PC-3 (cell line): Measurements from ENCODE around the gene RECQL5. TPM values are rescaled to one million over a fixed set of nuclear protein-coding genes. Genes with fewer than 3 reads are reported as not detected.

Experiments used
- ATAC-seq: fragments of 200-7000 bp; cut with Tn5 transposase; 2 replicates; pipeline ENCODE4 v1.9.1; 2020; ENCODE audit warnings: mild to moderate bottlenecking, moderate library complexity
- Bru-seq: library from RNA; stranded (reverse); fragments of 400-500 nt; gene quantifications from one replicate; lab custom pipeline; 2021; lab: Mats Ljungman, UMichigan
- BruChase-seq, 2 experiments: library from RNA; stranded (reverse); fragments of 400-500 nt; gene quantifications; one replicate each; lab custom pipeline; 2021; lab: Mats Ljungman, UMichigan
- BruUV-seq: library from RNA; stranded (reverse); fragments of 400-500 nt; replicated peaks from 2 replicates; lab custom pipeline; 2021; lab: Mats Ljungman, UMichigan
- CTCF ChIA-PET: fragments of 300-600 bp; sonication (Branson Sonifier 250); formaldehyde crosslinking; loops from one replicate; lab custom pipeline; 2022; ENCODE audit warnings: antibody characterized with exemption; lab: Charles Lee
- POLR2A ChIA-PET: fragments of 300-600 bp; sonication (Branson Sonifier 250); formaldehyde crosslinking; loops from one replicate; lab custom pipeline; 2022; ENCODE audit warnings: antibody characterized with exemption; ENCODE audit not compliant: unreplicated experiment; lab: Charles Lee
- DNase-seq: peaks from one replicate; pipeline ENCODE4 v3.0.0-alpha.2; 2015
- H2AFZ ChIP-seq: fragments of 300-600 bp; sonication (generic); 2 replicates; pipeline ENCODE4 v1.6.0; 2016; ENCODE audit warnings: antibody characterized with exemption, low read length
- H3F3A ChIP-seq: fragments of 300-600 bp; sonication (generic); one replicate; pipeline ENCODE4 v1.6.0; 2017; ENCODE audit warnings: antibody characterized with exemption, low read length, control low read depth, mild to moderate bottlenecking; ENCODE audit not compliant: unreplicated experiment
- H3K27ac ChIP-seq: fragments of 300-600 bp; sonication (generic); 2 replicates; pipeline ENCODE4 v1.5.1; 2016; ENCODE audit warnings: mild to moderate bottlenecking, low read length
- H3K27me3 ChIP-seq: fragments of 300-600 bp; sonication (generic); 2 replicates; pipeline ENCODE4 v1.6.1; 2016; ENCODE audit warnings: low read length, mixed read lengths
- H3K36me3 ChIP-seq: fragments of 300-600 bp; sonication (generic); 2 replicates; pipeline ENCODE4 v1.6.1; 2016; ENCODE audit warnings: low read depth, mixed run types, low read length, mixed read lengths
- H3K4me1 ChIP-seq: fragments of 300-600 bp; sonication (generic); 2 replicates; pipeline ENCODE4 v1.5.1; 2016; ENCODE audit warnings: low read length; ENCODE audit not compliant: insufficient read depth
- H3K4me2 ChIP-seq: fragments of 300-600 bp; sonication (generic); 2 replicates; pipeline ENCODE4 v1.6.0; 2016; ENCODE audit warnings: low read length
- H3K4me3 ChIP-seq: fragments of 300-600 bp; sonication (generic); 2 replicates; pipeline ENCODE4 v1.5.1; 2016; ENCODE audit warnings: mild to moderate bottlenecking, low read length, mixed read lengths
- H3K79me2 ChIP-seq: fragments of 300-600 bp; sonication (generic); 2 replicates; pipeline ENCODE4 v1.6.1; 2017; ENCODE audit warnings: low read length, mixed read lengths
- H3K9ac ChIP-seq: fragments of 300-600 bp; sonication (generic); 2 replicates; pipeline ENCODE4 v1.6.0; 2016; ENCODE audit warnings: mild to moderate bottlenecking, low read length
- H3K9me2 ChIP-seq: fragments of 300-600 bp; sonication (generic); replicated peaks from 2 replicates; pipeline ENCODE4 v1.6.1; 2016; ENCODE audit warnings: mixed run types, low read length, mixed read lengths
- H3K9me3 ChIP-seq: fragments of 300-600 bp; sonication (generic); 2 replicates; pipeline ENCODE4 v1.6.1; 2016; ENCODE audit warnings: low read length, mixed read lengths
- H4K20me1 ChIP-seq: fragments of 300-600 bp; sonication (generic); 2 replicates; pipeline ENCODE4 v1.6.1; 2016; ENCODE audit warnings: low read length, mixed read lengths
- CTCF ChIP-seq: fragments of 300-600 bp; sonication (generic); conservative IDR thresholded peaks from 2 replicates; pipeline ENCODE4 v1.5.1; 2017; ENCODE audit warnings: antibody characterized with exemption, low read depth, mild to moderate bottlenecking, low read length
- EZH2 ChIP-seq: fragments of 300-600 bp; sonication (generic); IDR thresholded peaks from one replicate; pipeline ENCODE4 v1.6.1; 2017; ENCODE audit warnings: antibody characterized with exemption, mild to moderate bottlenecking, low read length; ENCODE audit not compliant: unreplicated experiment
- EZH2phosphoT487 ChIP-seq: fragments of 300-600 bp; sonication (generic); IDR thresholded peaks from 2 replicates; pipeline ENCODE4 v1.6.1; 2018; ENCODE audit warnings: mild to moderate bottlenecking, antibody characterized with exemption, low read length, borderline replicate concordance
- intact Hi-C: fragments of 100-400 bp; cut with micrococcal nuclease; formaldehyde crosslinking; loops from 2 replicates; pipeline ENCODE4 v1.9.0; 2023
- long read RNA-seq: library from polyadenylated mRNA; unstranded; transcript quantifications from one replicate; pipeline ENCODE4 v2.0.0, GENCODE V29; 2021; ENCODE audit not compliant: unreplicated experiment
- total RNA-seq: library from RNA; depleted of rRNA; stranded (reverse); fragments of >200 nt; gene quantifications from 2 replicates; pipeline ENCODE4 v1.2.3, GENCODE V29; 2014; rRNA removed

Gene RECQL5
- total RNA-seq: 54.2 and 97.7 TPM in 2 replicates
- percentile 75 among the genes with signal in this experiment for Bru-seq, nascent RNA
- percentile 69 among the genes with signal in this experiment for BruChase-seq, experiment 1, labeled RNA remaining after a 6-hour chase
- BruChase-seq, experiment 2, labeled RNA remaining after a 2-hour chase: percentile 75 among the genes with signal in this experiment
- long read RNA-seq, transcript RECQL5-201 (20 exons, 3,704 nt): major isoform, 11 of 134 reads
- long read RNA-seq, partial matches to known transcripts: 61 of 134 reads
- long read RNA-seq, other reads (novel, unspliced or antisense): 57 of 134 reads

DNA sequence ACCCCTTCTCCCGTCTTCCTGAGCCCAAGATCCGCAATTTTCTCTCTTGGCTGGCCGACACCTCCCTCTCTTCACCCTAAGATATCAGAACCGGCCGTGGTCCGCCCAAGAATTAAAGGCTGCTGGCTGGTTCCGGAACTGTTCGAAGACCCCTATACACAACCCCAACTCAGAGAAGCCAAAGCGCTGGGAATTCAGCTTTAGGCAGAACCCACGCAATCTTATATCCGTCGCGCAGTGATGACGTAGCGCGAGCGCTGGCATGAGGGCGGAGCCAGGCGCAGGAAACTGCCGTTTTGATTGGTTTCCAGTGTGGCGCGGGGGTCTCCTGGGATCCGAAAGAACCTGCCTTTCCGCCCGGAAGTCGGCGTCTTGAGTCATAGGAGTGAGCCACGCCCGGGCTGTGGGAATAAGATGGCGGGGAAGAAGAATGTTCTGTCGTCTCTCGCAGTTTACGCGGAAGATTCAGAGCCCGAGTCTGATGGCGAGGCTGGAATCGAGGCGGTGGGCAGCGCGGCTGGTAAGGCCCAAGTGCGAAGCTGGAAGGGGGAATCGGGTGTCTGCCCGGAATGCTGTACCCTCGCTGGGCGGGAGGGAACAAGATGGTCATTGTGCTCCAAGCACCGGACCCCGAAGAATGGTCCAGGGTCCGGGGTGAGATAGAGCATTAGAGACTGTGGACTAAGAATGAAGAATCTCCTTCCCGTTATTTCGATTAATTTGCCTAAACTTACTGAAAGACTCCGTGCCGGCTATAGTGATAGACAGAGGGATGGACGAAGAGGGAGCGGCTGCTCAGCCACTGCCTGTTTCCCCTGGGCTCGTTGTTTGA is at the start of gene RECQL5, which contains the start of gene SAP30BP:
Gene RECQL5, minus strand, starts transcription at position 196 of the 832 bp plus-strand sequence. CDS start 597 bp downstream, outside the sequence.
Gene SAP30BP, plus strand, starts transcription at position 380 of the 832 bp plus-strand sequence. Its CDS starts 35 bp downstream, at position 415.
- peak; percentile 100 for ATAC-seq
- CTCF ChIA-PET: interaction anchor here (1.3 to 1.4 kb wide), 2 partner anchors 33 to 35 kb away, joined by 4 read pairs; no protein-coding TSS in a partner anchor
- Histone ChIP-seq H3K27ac (peak within 1 kb of the TSS; percentile 63), H3K4me3 (peak within 1 kb of the TSS; percentile 88), H3F3A (no peaks in the 10 kb centered on the region), H3K79me2 (peaks cover 66% of the 10 kb centered on the region), H3K9me3 (no peaks in the 10 kb centered on the region), H2AFZ (peak within 1 kb of the TSS; percentile 87), H3K36me3 (peaks cover 33% of the 10 kb centered on the region), H3K9ac (peak within 1 kb of the TSS; percentile 89), H3K27me3 (no peaks in the 10 kb centered on the region), H3K9me2 (no peaks in the 10 kb centered on the region), H3K4me2 (peak within 1 kb of the TSS; percentile 96), H4K20me1 (peaks cover 14% of the 10 kb centered on the region; the same call in 1 of the 2 replicates), H3K4me1 (peaks cover 19% of the 10 kb centered on the region)
- DNase-seq: peak; percentile 100
- POLR2A ChIA-PET: interaction anchor here (0.6 to 0.9 kb wide), 3 partner anchors 14 to 35 kb away, joined by 3 to 5 read pairs (median 3); no protein-coding TSS in a partner anchor
- TSS peak; percentile 84 for BruUV-seq
- intact Hi-C loops: no loop called here
- TF ChIP-seq EZH2phosphoT487 (no peak), CTCF (no peak), EZH2 (no peak)

DNA sequence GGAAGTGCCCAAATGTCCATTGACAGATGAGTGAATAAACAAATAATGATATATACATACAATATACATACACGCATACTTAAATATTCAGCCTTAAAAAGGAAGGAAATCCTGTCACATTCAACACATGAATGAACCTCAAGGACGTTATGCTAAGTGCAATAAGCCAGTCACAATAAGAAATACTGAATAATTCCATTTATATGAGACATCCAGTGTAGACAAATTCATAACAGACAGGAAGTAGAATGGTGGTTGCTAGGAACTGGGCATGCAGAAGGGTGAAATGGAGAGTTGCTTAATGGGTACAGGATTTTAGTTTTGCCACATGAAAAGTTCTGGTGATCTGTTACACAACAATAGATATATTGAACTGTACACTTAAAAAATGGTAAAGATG is 45.5 kb upstream of the RECQL5 start:
- H4K20me1 ChIP-seq: no peaks in the 10 kb centered on the region
- ChIA-PET POLR2A (no interaction called here), CTCF (no interaction called here)
- H3K79me2 ChIP-seq: no peaks in the 10 kb centered on the region
- no TSS peak for BruUV-seq
- H3F3A ChIP-seq: no peaks in the 10 kb centered on the region
- H3K36me3 ChIP-seq: peaks cover 12% of the 10 kb centered on the region
- H2AFZ ChIP-seq: no peak overlapping the region
- ATAC-seq: peak; percentile 67
- H3K27ac ChIP-seq: no peak overlapping the region
- TF ChIP-seq EZH2phosphoT487 (no peak), EZH2 (no peak), CTCF (no peak)
- H3K4me1 ChIP-seq: peaks cover 11% of the 10 kb centered on the region
- no peak overlapping the region for H3K4me2 ChIP-seq
- H3K9me3 ChIP-seq: no peaks in the 10 kb centered on the region
- H3K27me3 ChIP-seq: no peaks in the 10 kb centered on the region
- H3K9ac ChIP-seq: no peak overlapping the region
- intact Hi-C loops: no loop called here
- no peaks in the 10 kb centered on the region for H3K9me2 ChIP-seq
- no peak overlapping the region for H3K4me3 ChIP-seq
- DNase-seq: peak; percentile 40
